Measurements from ENCODE around the gene PRELID3B. TPM values are rescaled to one million over a fixed set of nuclear protein-coding genes. Genes with fewer than 3 reads are reported as not detected.

PRELID3B gene
- total and polyA plus RNA-seq, 10 of the 15 experiments (the other 5 are each of a cell fraction or from before 2014, with no cell fraction given), result 72.5 to 151 (median 124) TPM

- peak; percentile 91 for ATAC-seq
- H2AFZ ChIP-seq (ENCODE audit: control insufficient read depth, low read depth, low read length), result no peak overlapping the region
- SMC1A ChIA-PET (ENCODE audit: uncharacterized antibody, unreplicated experiment), result interaction anchor here (0.8 to 3.2 kb wide), 8 partner anchors 15 to 221 kb away, joined by 3 to 20 read pairs (median 8); no protein-coding TSS in a partner anchor
- no peaks in the 10 kb centered on the region for H3K79me2 ChIP-seq (ENCODE audit: control insufficient read depth, insufficient read depth, low read length)
- POLR2A ChIA-PET, result no interaction called here
- no peaks in the 10 kb centered on the region for H3K9me3 ChIP-seq (replicated peaks; ENCODE audit: control insufficient read depth, insufficient read depth, low read length)
- no peaks in the 10 kb centered on the region for H3K4me1 ChIP-seq (ENCODE audit: control insufficient read depth, insufficient read depth, low read length)
- no TSS peak for BruUV-seq (replicated peaks)
- TF ChIP-seq RAD21 (IDR thresholded peaks at IDR 0.05; ENCODE audit: insufficient read depth, low read depth, low read length) (peak; percentile 83), SMC3 (IDR thresholded peaks at IDR 0.05; ENCODE audit: borderline replicate concordance, low read length) (peak; percentile 81), STAT1 (conservative IDR thresholded peaks at IDR 0.05) (no peak), CTCF (IDR thresholded peaks at IDR 0.05 in 2 of 3, conservative IDR thresholded peaks at IDR 0.05 in 1 of 3; ENCODE audit: control insufficient read depth in 2 of 3, extremely low read depth in 1 of 3, insufficient read depth in 1 of 3, low read depth in 3 of 3, low read length in 3 of 3) (peak; percentile 75 to 91 (median 83)), PBX3 (IDR thresholded peaks at IDR 0.05; ENCODE audit: insufficient replicate concordance, low read depth, low read length) (no peak), TCF3 (IDR thresholded peaks at IDR 0.05; ENCODE audit: borderline replicate concordance, insufficient read depth, low read depth, low read length) (no peak), YY1 (IDR thresholded peaks at IDR 0.05; ENCODE audit: low read depth, low read length) (peak; percentile 55; the same call in 1 of the 2 replicates)
- TF ChIP-seq, protein P1, sequence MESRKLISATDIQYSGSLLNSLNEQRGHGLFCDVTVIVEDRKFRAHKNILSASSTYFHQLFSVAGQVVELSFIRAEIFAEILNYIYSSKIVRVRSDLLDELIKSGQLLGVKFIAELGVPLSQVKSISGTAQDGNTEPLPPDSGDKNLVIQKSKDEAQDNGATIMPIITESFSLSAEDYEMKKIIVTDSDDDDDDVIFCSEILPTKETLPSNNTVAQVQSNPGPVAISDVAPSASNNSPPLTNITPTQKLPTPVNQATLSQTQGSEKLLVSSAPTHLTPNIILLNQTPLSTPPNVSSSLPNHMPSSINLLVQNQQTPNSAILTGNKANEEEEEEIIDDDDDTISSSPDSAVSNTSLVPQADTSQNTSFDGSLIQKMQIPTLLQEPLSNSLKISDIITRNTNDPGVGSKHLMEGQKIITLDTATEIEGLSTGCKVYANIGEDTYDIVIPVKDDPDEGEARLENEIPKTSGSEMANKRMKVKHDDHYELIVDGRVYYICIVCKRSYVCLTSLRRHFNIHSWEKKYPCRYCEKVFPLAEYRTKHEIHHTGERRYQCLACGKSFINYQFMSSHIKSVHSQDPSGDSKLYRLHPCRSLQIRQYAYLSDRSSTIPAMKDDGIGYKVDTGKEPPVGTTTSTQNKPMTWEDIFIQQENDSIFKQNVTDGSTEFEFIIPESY (IDR thresholded peaks at IDR 0.05), result no peak
- RAD21 ChIA-PET (ENCODE audit: unreplicated experiment), result interaction anchor here (0.6 to 3.0 kb wide), 9 partner anchors 45 to 408 kb away, joined by 3 to 13 read pairs (median 4); no protein-coding TSS in a partner anchor
- CTCF ChIA-PET, result interaction anchor here (0.5 to 3.3 kb wide), 39 partner anchors 9 to 440 kb away, joined by 3 to 50 read pairs (median 4); partner anchors contain the start of gene ATP5F1E
- H3K4me3 ChIP-seq, result no peak overlapping the region
- H3K9ac ChIP-seq (ENCODE audit: control insufficient read depth, insufficient read depth, low read length), result no peak overlapping the region
- no peak overlapping the region for H3K4me2 ChIP-seq (ENCODE audit: control insufficient read depth, insufficient read depth)
- no peak overlapping the region for H3K27ac ChIP-seq (ENCODE audit: control insufficient read depth, insufficient read depth)
- intact Hi-C loops (cut with micrococcal nuclease; ENCODE audit: unreplicated experiment), result loop anchor here (1.0 to 10.0 kb wide), 5 partner anchors 119 to 367 kb away; no protein-coding TSS in a partner anchor
- H4K20me1 ChIP-seq (ENCODE audit: control insufficient read depth, insufficient read depth), result no peaks in the 10 kb centered on the region
- peak; percentile 85 for FAIRE-seq
- 0% methylated on average over 5 of the region's 5 CpGs for WGBS (ENCODE audit: insufficient coverage, insufficient replicate concordance, low lambda C conversion rate, missing lambda C conversion rate)
- in situ Hi-C loops (cut with MboI), result loop anchor here (5.0 kb wide), 1 partner anchor 119 kb away; no protein-coding TSS in a partner anchor
- peaks cover 0 to 11% of the 10 kb centered on the region in 2 experiments for H3K27me3 ChIP-seq (replicated peaks in 1 of 2; ENCODE audit: control insufficient read depth in 2 of 2, insufficient read depth in 2 of 2, low read length in 1 of 2)
- no peaks in the 10 kb centered on the region for H3K36me3 ChIP-seq (ENCODE audit: control insufficient read depth in 2 of 2, insufficient read depth in 2 of 2, low read length in 1 of 2)
- no peak for DNase-seq (ENCODE audit: low read depth, low spot score)
These were observed 45.3 kb upstream of the PRELID3B start for GRCh38 chr20:59087829-59088433.
